Measurements from ENCODE around the gene PPP1R36.

DNA sequence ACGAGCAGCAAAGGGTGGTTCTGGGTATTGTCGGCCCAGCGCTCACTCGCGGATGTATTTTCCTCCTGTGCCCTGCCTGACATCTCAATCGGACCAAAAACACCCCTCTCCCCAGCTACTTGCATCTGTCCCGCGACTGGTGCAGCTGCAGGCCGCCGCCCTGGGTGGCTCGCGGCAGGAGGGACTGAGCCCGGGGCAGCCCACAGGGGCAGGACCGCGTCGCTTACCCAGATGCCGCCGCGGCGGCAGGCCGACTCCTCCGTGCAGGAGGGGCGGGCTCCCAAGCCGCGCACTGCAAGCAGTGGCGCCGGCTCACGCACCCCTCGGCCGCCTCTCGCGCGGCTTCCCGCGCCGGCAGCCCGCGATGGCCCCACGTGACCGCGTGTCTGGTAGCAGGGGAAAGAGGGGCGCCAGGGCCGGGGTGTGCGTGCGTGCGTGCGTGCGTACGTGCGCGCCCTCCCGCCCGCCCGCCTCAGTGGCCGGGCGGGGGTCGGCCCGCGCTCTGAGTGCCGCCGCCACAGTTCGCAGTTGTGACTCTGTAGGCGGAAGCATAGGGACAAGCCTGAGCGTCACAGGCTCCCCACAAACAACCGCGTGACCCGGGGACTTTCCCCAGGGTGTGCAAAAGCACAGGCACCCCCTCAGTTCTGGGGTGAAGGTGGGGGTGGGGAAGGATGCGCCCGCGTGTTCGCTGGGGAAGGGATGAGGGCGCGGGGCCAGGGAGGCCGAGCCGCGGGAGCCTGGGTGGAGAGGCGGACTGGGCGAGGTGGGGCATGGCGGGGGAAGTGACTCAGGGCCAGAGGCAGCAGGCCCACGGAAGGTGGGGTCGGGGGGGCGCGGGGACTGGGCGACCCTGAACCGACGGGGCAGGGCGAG, 46.1 kb upstream of the PPP1R36 start, which contains the start of gene ZBTB25:
- TF ChIP-seq, protein P1, sequence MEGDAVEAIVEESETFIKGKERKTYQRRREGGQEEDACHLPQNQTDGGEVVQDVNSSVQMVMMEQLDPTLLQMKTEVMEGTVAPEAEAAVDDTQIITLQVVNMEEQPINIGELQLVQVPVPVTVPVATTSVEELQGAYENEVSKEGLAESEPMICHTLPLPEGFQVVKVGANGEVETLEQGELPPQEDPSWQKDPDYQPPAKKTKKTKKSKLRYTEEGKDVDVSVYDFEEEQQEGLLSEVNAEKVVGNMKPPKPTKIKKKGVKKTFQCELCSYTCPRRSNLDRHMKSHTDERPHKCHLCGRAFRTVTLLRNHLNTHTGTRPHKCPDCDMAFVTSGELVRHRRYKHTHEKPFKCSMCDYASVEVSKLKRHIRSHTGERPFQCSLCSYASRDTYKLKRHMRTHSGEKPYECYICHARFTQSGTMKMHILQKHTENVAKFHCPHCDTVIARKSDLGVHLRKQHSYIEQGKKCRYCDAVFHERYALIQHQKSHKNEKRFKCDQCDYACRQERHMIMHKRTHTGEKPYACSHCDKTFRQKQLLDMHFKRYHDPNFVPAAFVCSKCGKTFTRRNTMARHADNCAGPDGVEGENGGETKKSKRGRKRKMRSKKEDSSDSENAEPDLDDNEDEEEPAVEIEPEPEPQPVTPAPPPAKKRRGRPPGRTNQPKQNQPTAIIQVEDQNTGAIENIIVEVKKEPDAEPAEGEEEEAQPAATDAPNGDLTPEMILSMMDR (IDR thresholded peaks at IDR 0.05; ENCODE audit: poor library complexity), result no peak
- TF ChIP-seq EZH2 (IDR thresholded peaks at IDR 0.05; ENCODE audit: borderline replicate concordance), result no peak
